Small intestine (tissue), 7 donors: ENCODE results near the gene KCNT1. TPM values are rescaled to one million over a fixed set of nuclear protein-coding genes. Genes with fewer than 3 reads are reported as not detected.

ENCODE experiments used
- DNase-seq, 2 donors: peaks; one replicate each; pipeline versions ENCODE4 v3.0.0 to v3.0.0-alpha.2; 2013
- FAIRE-seq: peaks from 2 replicates; lab custom pipeline; 2012; peaks lifted over from hg19 to GRCh38; lab: Jason Lieb, UNC
- H3K27ac ChIP-seq, 3 donors: one replicate each; pipeline ENCODE4 v1.5.1; 2013; ENCODE audit warnings: low read length in 2 of 3, mild to moderate bottlenecking in 2 of 3, control low read depth in 1 of 3, inconsistent platforms in 1 of 3, low read depth in 1 of 3, moderate library complexity in 1 of 3
- H3K27me3 ChIP-seq, 3 donors: one replicate each; pipeline ENCODE4 v1.6.1; 2013; ENCODE audit warnings: low read length in 3 of 3, inconsistent platforms in 1 of 3; ENCODE audit not compliant: control insufficient read depth in 3 of 3, insufficient read depth in 3 of 3
- H3K36me3 ChIP-seq, 3 donors: one replicate each; pipeline ENCODE4 v1.6.1; 2013; ENCODE audit warnings: low read length in 3 of 3, inconsistent platforms in 1 of 3, low read depth in 1 of 3, mild to moderate bottlenecking in 1 of 3, moderate library complexity in 1 of 3; ENCODE audit not compliant: control insufficient read depth in 3 of 3, insufficient read depth in 2 of 3
- H3K4me1 ChIP-seq, 3 donors: one replicate each; pipeline ENCODE4 v1.6.1; 2013; ENCODE audit warnings: low read length in 2 of 3, inconsistent platforms in 1 of 3, low read depth in 1 of 3, mild to moderate bottlenecking in 1 of 3, moderate library complexity in 1 of 3; ENCODE audit not compliant: control insufficient read depth in 3 of 3, insufficient read depth in 2 of 3
- H3K4me3 ChIP-seq, 3 donors: one replicate each; pipeline ENCODE4 v1.5.1; 2013; ENCODE audit warnings: low read length in 3 of 3, control low read depth in 1 of 3, inconsistent platforms in 1 of 3, low read depth in 1 of 3, mild to moderate bottlenecking in 1 of 3, moderate library complexity in 1 of 3
- H3K9me3 ChIP-seq, 2 donors: one replicate each; pipeline ENCODE4 v1.6.1; 2013; ENCODE audit warnings: low read depth in 1 of 2, low read length in 1 of 2; ENCODE audit not compliant: control insufficient read depth in 2 of 2, insufficient read depth in 1 of 2
- WGBS, 3 donors: extraction: QIAGEN DNeasy Blood & Tissue Kit; methylation state at CpG; one replicate each; pipeline ENCODE4 v1.1.7; 2013; 5-methylcytosine and 5-hydroxymethylcytosine counted together
- polyA plus RNA-seq, 4 donors: library from polyadenylated mRNA; stranded (reverse) in 3 of 4; unstranded in 1 of 4; fragments of 200-250 nt in 3 of 4; fragments of 120-200 nt in 1 of 4; gene quantifications; one replicate each; pipeline versions ENCODE4 v1.2.1 to v1.2.3, GENCODE V29; 2013
- donor health status: healthy with polysubstance abuse.
- donor health status: control.
- donor health status: control.
- donor health status: Bipolar disorder and iron deficiency.
- donor health status: healthy.

KCNT1 gene
- polyA plus RNA-seq, 4 donors, result 0.22 to 0.25 TPM; not detected in 2

GRCh38 chr9:135814421-135815095, 112.6 kb downstream of the KCNT1 start:
- Histone ChIP-seq H3K9me3 (no peaks in the 10 kb centered on the region), H3K36me3 (peaks cover 14 to 83% (median 21%) of the 10 kb centered on the region in 3 donors), H3K4me1 (peaks cover 0 to 10% (median 0%) of the 10 kb centered on the region in 3 donors), H3K27ac (peak overlapping the region in 1 of 3 donors; percentile 66), H3K27me3 (no peaks in the 10 kb centered on the region), H3K4me3 (no peak overlapping the region)
- WGBS, 3 donors, result 85 to 93% (median 88%) methylated on average over 7 to 12 of the region's 12 CpGs
- DNase-seq, result peak in 1 of 2 donors; percentile 73
- FAIRE-seq, result no peak

DNA sequence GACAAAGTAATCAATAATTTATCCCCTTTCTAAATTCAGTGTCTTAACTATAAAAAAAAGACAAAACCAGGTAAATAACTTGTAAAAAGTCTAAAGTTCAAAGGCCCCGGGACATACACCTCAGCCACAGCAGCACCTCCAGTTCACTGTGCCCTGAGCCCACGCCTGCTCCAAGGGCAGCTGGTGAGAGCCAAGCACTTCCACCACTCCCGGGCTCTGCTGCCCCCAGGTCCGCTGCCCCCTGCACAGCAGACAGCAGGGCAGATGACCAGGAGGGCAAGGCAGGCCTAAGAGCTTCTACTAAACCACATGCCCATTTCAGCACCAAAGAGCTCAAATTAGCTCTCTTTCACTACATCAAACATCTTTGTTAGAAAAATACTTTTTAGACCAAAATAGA, 113.4 kb downstream of the KCNT1 start:
- WGBS, 3 donors, result 70 to 86% (median 84%) methylated on average over 4 of the region's 4 CpGs
- H3K4me3 ChIP-seq, result no peak overlapping the region
- peaks cover 14 to 81% (median 21%) of the 10 kb centered on the region in 3 donors for H3K36me3 ChIP-seq
- H3K9me3 ChIP-seq, result no peaks in the 10 kb centered on the region
- peaks cover 0 to 10% (median 0%) of the 10 kb centered on the region in 3 donors for H3K4me1 ChIP-seq
- no peak for FAIRE-seq
- peak in 1 of 2 donors; percentile 49 for DNase-seq
- no peaks in the 10 kb centered on the region for H3K27me3 ChIP-seq
- peak overlapping the region in 1 of 3 donors; percentile 66 for H3K27ac ChIP-seq

DNA sequence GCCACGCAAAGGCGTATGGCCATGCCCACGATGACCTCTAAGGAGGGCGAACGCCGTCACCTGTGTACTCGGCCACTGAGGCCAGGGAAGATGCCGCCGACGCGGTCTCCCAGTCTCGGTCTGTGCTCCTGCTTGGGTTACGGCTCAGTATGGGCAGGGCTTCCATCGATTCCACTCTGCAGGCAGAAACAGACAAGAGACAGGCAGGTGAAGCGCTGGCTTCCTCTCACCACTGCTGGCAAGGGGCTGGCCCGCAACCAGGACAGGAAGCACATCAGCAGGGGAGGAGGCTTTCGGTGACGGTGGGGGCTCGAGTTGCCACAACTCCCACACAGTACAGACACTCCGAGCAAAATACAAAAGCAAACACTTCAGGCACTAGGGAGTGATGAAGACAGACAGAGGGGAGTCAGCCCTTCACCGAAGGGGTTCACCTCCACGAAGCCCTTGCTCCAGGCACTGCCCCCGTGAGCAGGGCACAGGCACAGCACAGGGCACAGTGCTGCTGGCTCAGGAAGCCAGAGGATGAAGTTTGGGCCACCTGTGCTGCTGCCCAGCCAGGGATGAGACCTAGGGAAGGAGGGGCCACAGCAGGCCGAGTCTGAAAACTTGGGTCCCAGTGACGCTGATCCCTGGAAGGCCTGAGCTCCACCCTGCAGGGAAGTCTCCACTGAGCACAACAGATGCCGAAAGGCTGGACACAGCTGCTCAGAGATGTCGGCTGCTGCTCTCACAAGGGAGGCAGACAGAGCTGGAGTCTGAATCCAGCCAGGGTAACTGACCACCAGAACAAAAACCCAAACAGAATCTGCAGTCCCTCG, 114.1 kb downstream of the KCNT1 start:
- Histone ChIP-seq H3K27me3 (no peaks in the 10 kb centered on the region), H3K4me1 (peaks cover 0 to 10% (median 0%) of the 10 kb centered on the region in 3 donors), H3K4me3 (no peak overlapping the region), H3K9me3 (no peaks in the 10 kb centered on the region), H3K36me3 (peaks cover 19 to 82% (median 21%) of the 10 kb centered on the region in 3 donors), H3K27ac (peak overlapping the region in 1 of 3 donors; percentile 45)
- no peak for FAIRE-seq
- DNase-seq, result no peak
- WGBS, 3 donors, result 85 to 91% (median 89%) methylated on average over 28 of the region's 28 CpGs

- Histone ChIP-seq H3K36me3 (peaks cover 19 to 82% (median 21%) of the 10 kb centered on the region in 3 donors), H3K4me1 (peaks cover 0 to 10% (median 0%) of the 10 kb centered on the region in 3 donors), H3K27ac (no peak overlapping the region), H3K27me3 (no peaks in the 10 kb centered on the region), H3K9me3 (no peaks in the 10 kb centered on the region), H3K4me3 (no peak overlapping the region)
- no peak for DNase-seq
- FAIRE-seq, result no peak
- 91 to 97% (median 92%) methylated on average over 12 of the region's 12 CpGs for WGBS, 3 donors
Measured at GRCh38 chr9:135816651-135816970, 114.6 kb downstream of the KCNT1 start.

DNA sequence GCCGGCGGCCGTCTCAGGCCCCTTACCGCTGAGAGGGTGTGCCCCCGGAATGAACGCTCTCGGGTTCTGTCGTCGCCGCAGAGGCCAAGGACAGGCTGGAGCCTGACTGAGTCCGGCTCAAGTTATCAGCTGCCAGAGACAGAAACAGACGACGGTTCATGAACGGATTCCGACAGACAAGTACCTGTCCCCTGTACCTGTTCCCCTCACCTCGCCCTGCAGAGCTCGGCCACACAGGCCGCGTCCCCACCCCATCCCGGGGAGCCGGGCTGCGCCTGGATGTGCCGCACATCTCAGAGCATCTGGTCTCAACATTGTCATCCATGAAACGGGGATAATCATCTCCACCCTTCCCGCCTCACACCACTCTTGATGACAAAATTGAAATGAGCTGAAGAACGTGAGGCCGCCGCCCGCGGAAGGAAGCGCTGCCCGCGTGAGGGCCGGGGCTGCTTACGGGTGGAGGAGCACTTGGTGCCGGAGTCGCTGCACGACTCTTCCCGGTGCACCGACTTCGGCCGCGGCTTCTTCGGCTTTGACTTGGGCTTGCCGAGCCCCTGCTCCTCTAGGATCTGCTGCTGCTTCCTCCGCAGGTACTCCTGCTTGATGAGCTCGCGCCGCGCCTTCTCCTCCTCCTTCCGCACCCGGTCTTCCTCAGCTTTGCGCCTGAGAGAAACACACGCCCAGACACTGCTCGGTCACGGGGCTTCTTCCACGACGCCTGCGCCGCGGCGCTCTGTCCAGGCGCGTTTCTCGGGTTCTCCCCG, 116.1 kb downstream of the KCNT1 start:
- no peak for DNase-seq
- H3K4me1 ChIP-seq, result peaks cover 0 to 10% (median 0%) of the 10 kb centered on the region in 3 donors
- H3K36me3 ChIP-seq, result peaks cover 19 to 85% (median 26%) of the 10 kb centered on the region in 3 donors
- H3K27me3 ChIP-seq, result no peaks in the 10 kb centered on the region
- 96 to 98% (median 97%) methylated on average over 66 of the region's 66 CpGs for WGBS, 3 donors
- no peak for FAIRE-seq
- H3K27ac ChIP-seq, result no peak overlapping the region
- H3K4me3 ChIP-seq, result no peak overlapping the region
- H3K9me3 ChIP-seq, result no peaks in the 10 kb centered on the region

DNA sequence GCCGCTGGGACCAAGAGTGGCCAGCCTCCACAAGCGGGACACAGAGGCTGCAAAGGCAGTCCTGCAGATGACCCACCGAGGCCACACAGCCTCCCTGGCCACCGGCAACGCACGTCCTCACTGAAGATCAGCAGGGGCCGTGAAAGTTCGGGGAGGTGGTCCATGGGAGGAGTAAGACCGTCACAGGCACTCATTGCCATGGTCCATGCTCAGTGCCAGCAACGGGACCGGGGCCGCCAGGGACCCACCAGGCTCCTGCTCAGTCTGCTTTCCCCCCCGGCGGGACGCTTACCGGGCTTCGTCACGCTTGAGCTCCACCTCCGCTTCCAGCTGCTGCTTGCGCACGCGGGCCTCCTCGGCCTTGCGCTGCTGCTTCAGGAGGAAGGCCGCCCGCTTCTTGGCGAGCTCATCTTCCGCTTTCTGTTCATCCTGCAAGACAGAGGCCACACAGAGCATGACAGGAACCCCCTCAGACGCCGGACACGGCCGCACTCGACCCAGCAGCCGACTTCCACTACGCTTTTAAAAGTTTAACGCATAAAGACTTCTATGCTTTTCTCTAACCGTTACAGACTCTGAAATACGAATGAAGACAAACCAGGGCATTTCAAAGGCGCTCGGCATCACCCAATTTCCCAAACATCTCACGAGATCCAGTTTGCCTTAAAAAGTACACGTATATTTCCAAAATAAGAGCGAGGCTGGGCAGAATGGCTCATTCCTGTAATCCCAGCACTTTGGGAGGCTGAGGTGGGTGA, 116.9 kb downstream of the KCNT1 start:
- FAIRE-seq (no peak), DNase-seq (no peak)
- Histone ChIP-seq H3K4me1 (peaks cover 0 to 10% (median 0%) of the 10 kb centered on the region in 3 donors), H3K9me3 (no peaks in the 10 kb centered on the region), H3K36me3 (peaks cover 19 to 84% (median 23%) of the 10 kb centered on the region in 3 donors), H3K27me3 (no peaks in the 10 kb centered on the region), H3K4me3 (no peak overlapping the region), H3K27ac (no peak overlapping the region)
- WGBS, 3 donors, result 97 to 99% (median 98%) methylated on average over 42 to 43 of the region's 43 CpGs

DNA sequence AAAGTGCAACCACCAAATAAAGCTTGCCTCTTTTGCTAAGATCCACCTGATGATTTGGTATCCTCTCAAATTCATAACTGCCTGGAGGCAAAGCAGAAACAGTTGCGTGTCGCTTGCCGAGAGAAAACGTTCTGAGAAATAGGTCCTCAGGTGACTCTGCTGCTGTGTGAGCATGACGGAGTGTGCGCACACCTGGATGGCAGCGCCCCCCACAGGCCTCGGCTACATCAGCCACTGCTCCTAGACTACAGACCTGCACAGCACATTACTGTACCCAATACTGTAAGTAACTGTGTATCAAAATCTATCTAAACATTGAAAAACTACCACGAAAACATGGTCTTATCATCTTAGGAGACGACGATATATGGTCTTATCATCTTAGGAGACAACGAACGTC, 117.9 kb downstream of the KCNT1 start:
- Histone ChIP-seq H3K27me3 (no peaks in the 10 kb centered on the region), H3K4me3 (no peak overlapping the region), H3K9me3 (no peaks in the 10 kb centered on the region), H3K4me1 (peaks cover 0 to 8% (median 0%) of the 10 kb centered on the region in 3 donors), H3K27ac (no peak overlapping the region), H3K36me3 (peaks cover 15 to 77% (median 21%) of the 10 kb centered on the region in 3 donors)
- DNase-seq (no peak), FAIRE-seq (no peak)
- WGBS, 3 donors, result 91 to 94% (median 93%) methylated on average over 13 of the region's 13 CpGs
